Fibroblast of the aortic adventitia (primary cell): ENCODE results near the gene DSCAML1. TPM values are rescaled to one million over a fixed set of nuclear protein-coding genes. Genes with fewer than 3 reads are reported as not detected.

ENCODE experiments used
- DNase-seq: peaks from one replicate; pipeline ENCODE4 v3.0.0-alpha.2; 2010; ENCODE audit warnings: low read depth
- H3K4me3 ChIP-seq: 2 replicates; pipeline ENCODE4 v1.5.1; 2011; ENCODE audit warnings: low read depth, mild to moderate bottlenecking, control low read depth, low read length, moderate library complexity
- CTCF ChIP-seq: IDR thresholded peaks from 2 replicates; pipeline ENCODE4 v1.5.1; 2011; ENCODE audit warnings: mild to moderate bottlenecking, low read length, control low read depth, inconsistent platforms; ENCODE audit not compliant: insufficient read depth
- total RNA-seq: library from RNA; depleted of rRNA; stranded (reverse); fragments of >200 nt; gene quantifications from 2 replicates; pipeline ENCODE4 v1.2.3, GENCODE V29; 2012; ENCODE audit warnings: low replicate concordance

The DSCAML1 gene
- total RNA-seq, 1 donor, result not detected

GRCh38 chr11:117639601-117640000 is 157.4 kb downstream of the DSCAML1 start:
- TF ChIP-seq CTCF, result no peak
- DNase-seq, result no peak
- no peak overlapping the region for H3K4me3 ChIP-seq

- DNase-seq, result no peak
- H3K4me3 ChIP-seq, result no peak overlapping the region
- TF ChIP-seq CTCF, result no peak
Observed at GRCh38 chr11:117638911-117639543, 158.0 kb downstream of the DSCAML1 start.

GRCh38 chr11:117634756-117635603 is 162.0 kb downstream of the DSCAML1 start:
- DNase-seq, result no peak
- H3K4me3 ChIP-seq, result no peak overlapping the region
- no peak for TF ChIP-seq CTCF

- no peak for TF ChIP-seq CTCF
- no peak for DNase-seq
- no peak overlapping the region for H3K4me3 ChIP-seq
Observed at GRCh38 chr11:117633976-117634755, 162.8 kb downstream of the DSCAML1 start.

GRCh38 chr11:117633186-117633754 is 163.7 kb downstream of the DSCAML1 start:
- DNase-seq, result no peak
- no peak for TF ChIP-seq CTCF
- no peak overlapping the region for H3K4me3 ChIP-seq

GRCh38 chr11:117632306-117632705 is 164.7 kb downstream of the DSCAML1 start:
- no peak for DNase-seq
- no peak overlapping the region for H3K4me3 ChIP-seq

More at GRCh38 chr11:117632306-117632705, 164.7 kb downstream of the DSCAML1 start:
- TF ChIP-seq CTCF, result no peak
